Neural cell (in vitro differentiated cells): Measurements from ENCODE around the gene CMKLR1. TPM values are rescaled to one million over a fixed set of nuclear protein-coding genes. Genes with fewer than 3 reads are reported as not detected.

Experiments used
- H2AFZ ChIP-seq: fragments of 200-600, 300-800 bp; sonication (generic), shearing (Covaris generic); 2 replicates; pipeline ENCODE4 v1.6.0; 2014; ENCODE audit warnings: low read depth, mild to moderate bottlenecking, antibody characterized with exemption, low read length, moderate library complexity
- H3F3A ChIP-seq: fragments of 200-600 bp; shearing (Covaris generic); 2 replicates; pipeline ENCODE4 v1.6.1; 2016; ENCODE audit warnings: mild to moderate bottlenecking, moderate library complexity, mixed read lengths, antibody characterized with exemption, low read length; ENCODE audit not compliant: insufficient read depth, poor library complexity, severe bottlenecking
- H3K27ac ChIP-seq: fragments of 200-600, 300-800 bp; sonication (generic), shearing (Covaris generic); 2 replicates; pipeline ENCODE4 v1.5.1; 2014; ENCODE audit warnings: mild to moderate bottlenecking, low read length, moderate library complexity
- H3K27me3 ChIP-seq: fragments of 300-800, 200-600 bp; sonication (generic), shearing (Covaris generic); 2 replicates; pipeline ENCODE4 v1.6.0; 2014; ENCODE audit warnings: mild to moderate bottlenecking, low read depth, low read length, moderate library complexity; ENCODE audit not compliant: insufficient read depth
- H3K36me3 ChIP-seq: fragments of 300-800, 200-600 bp; sonication (generic), shearing (Covaris generic); 2 replicates; pipeline ENCODE4 v1.5.1; 2014; ENCODE audit warnings: mild to moderate bottlenecking, antibody characterized with exemption, low read length, moderate library complexity; ENCODE audit not compliant: insufficient read depth
- H3K4me2 ChIP-seq: fragments of 300-800, 200-600 bp; sonication (generic), shearing (Covaris generic); 2 replicates; pipeline ENCODE4 v1.6.0; 2014; ENCODE audit warnings: mild to moderate bottlenecking, low read length
- H3K4me3 ChIP-seq: fragments of 300-800, 200-600 bp; sonication (generic), shearing (Covaris generic); 2 replicates; pipeline ENCODE4 v1.5.1; 2014; ENCODE audit warnings: mild to moderate bottlenecking, low read length, moderate library complexity
- H3K79me2 ChIP-seq: fragments of 200-600 bp; shearing (Covaris generic); replicated peaks from 2 replicates; pipeline ENCODE4 v1.6.0; 2014; ENCODE audit warnings: mild to moderate bottlenecking, low read length, moderate library complexity; ENCODE audit not compliant: insufficient read depth
- H3K9ac ChIP-seq: fragments of 300-800, 200-600 bp; sonication (generic), shearing (Covaris generic); 2 replicates; pipeline ENCODE4 v1.6.1; 2016; ENCODE audit warnings: mild to moderate bottlenecking, low read length, mixed read lengths
- H3K9me2 ChIP-seq: fragments of 200-600 bp; shearing (Covaris generic); 2 replicates; pipeline ENCODE4 v1.6.1; 2016; ENCODE audit warnings: mild to moderate bottlenecking, low read length, mixed read lengths; ENCODE audit not compliant: insufficient read depth
- H3K9me3 ChIP-seq: fragments of 200-600, 300-800 bp; sonication (generic), shearing (Covaris generic); 2 replicates; pipeline ENCODE4 v1.6.1; 2016; ENCODE audit warnings: mild to moderate bottlenecking, mixed run types, low read length, moderate library complexity, mixed read lengths
- H4K20me1 ChIP-seq: fragments of 200-600 bp; shearing (Covaris generic); 2 replicates; pipeline ENCODE4 v1.6.1; 2016; ENCODE audit warnings: mild to moderate bottlenecking, mixed run types; ENCODE audit not compliant: insufficient read depth
- EP300 ChIP-seq: fragments of 450-650 bp; conservative IDR thresholded peaks from 2 replicates; pipeline ENCODE4 v1.6.1; 2014; ENCODE audit warnings: antibody characterized with exemption, mild to moderate bottlenecking, moderate library complexity; ENCODE audit not compliant: poor library complexity, severe bottlenecking
- EZH2 ChIP-seq: fragments of 200-600, 300-800 bp; shearing (Covaris generic), sonication (generic); IDR thresholded peaks from 2 replicates; pipeline ENCODE4 v1.6.1; 2014; ENCODE audit warnings: antibody characterized with exemption, low read length, borderline replicate concordance, mild to moderate bottlenecking; ENCODE audit not compliant: insufficient read depth, poor library complexity, severe bottlenecking
- MXI1 ChIP-seq: fragments of 450-650 bp; conservative IDR thresholded peaks from 2 replicates; pipeline ENCODE4 v1.6.1; 2014; ENCODE audit warnings: antibody characterized with exemption, mild to moderate bottlenecking; ENCODE audit not compliant: poor library complexity, severe bottlenecking
- POLR2AphosphoS5 ChIP-seq: IDR thresholded peaks from 2 replicates; pipeline ENCODE4 v1.6.1; 2012
- RAD21 ChIP-seq: fragments of 450-650 bp; conservative IDR thresholded peaks from 2 replicates; pipeline ENCODE4 v1.6.1; 2014; ENCODE audit warnings: antibody characterized with exemption, mild to moderate bottlenecking, moderate library complexity
- SMC3 ChIP-seq: fragments of 450-650 bp; conservative IDR thresholded peaks from 2 replicates; pipeline ENCODE4 v1.6.1; 2014; ENCODE audit warnings: antibody characterized with exemption, mild to moderate bottlenecking, moderate library complexity; ENCODE audit not compliant: poor library complexity
- TAF1 ChIP-seq: IDR thresholded peaks from 2 replicates; pipeline ENCODE4 v1.6.1; 2012; ENCODE audit warnings: low read depth
- polyA plus RNA-seq: library from polyadenylated mRNA; depleted of rRNA; stranded (reverse); fragments of >200 nt; gene quantifications from 2 replicates; pipeline ENCODE4 v1.2.3, GENCODE V29; 2014
- TF ChIP-seq, protein P1 (sequence below): IDR thresholded peaks from 2 replicates; pipeline ENCODE4 v1.6.1; 2012; ENCODE audit warnings: borderline replicate concordance
- TF ChIP-seq, protein P2 (sequence below): fragments of 450-650 bp; IDR thresholded peaks from 2 replicates; pipeline ENCODE4 v1.5.1; 2014; ENCODE audit warnings: antibody characterized with exemption, mild to moderate bottlenecking, moderate library complexity; ENCODE audit not compliant: poor library complexity, severe bottlenecking

CMKLR1 gene
- polyA plus RNA-seq, 1 donor from 2014 or later: 0.06 TPM

DNA sequence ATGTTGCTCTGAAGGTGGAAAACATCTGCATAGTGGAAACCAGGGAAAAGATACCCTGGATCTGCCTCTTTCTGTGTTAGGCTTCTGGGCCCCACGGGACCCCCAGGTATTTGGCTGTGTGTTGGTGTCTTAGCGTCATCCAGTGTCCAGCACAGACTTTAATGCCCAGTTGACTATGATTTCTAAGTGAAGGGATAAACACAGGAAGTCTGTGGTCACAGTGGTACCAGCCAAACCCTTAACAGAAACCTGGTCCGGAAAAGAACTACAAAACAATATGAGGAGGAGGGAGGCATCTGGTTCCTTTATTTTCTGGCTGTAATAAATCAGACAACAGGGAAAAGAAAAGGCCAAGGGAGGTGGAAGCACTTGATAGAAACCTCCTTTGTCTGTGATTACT is 56.4 kb downstream of the CMKLR1 start:
- no peaks in the 10 kb centered on the region for H3K36me3 ChIP-seq
- no peak overlapping the region for H3K4me2 ChIP-seq
- no peaks in the 10 kb centered on the region for H3K9me3 ChIP-seq
- H3K79me2 ChIP-seq: no peaks in the 10 kb centered on the region
- no peak overlapping the region for H3K4me3 ChIP-seq
- H3F3A ChIP-seq: no peaks in the 10 kb centered on the region
- TF ChIP-seq, protein P1, sequence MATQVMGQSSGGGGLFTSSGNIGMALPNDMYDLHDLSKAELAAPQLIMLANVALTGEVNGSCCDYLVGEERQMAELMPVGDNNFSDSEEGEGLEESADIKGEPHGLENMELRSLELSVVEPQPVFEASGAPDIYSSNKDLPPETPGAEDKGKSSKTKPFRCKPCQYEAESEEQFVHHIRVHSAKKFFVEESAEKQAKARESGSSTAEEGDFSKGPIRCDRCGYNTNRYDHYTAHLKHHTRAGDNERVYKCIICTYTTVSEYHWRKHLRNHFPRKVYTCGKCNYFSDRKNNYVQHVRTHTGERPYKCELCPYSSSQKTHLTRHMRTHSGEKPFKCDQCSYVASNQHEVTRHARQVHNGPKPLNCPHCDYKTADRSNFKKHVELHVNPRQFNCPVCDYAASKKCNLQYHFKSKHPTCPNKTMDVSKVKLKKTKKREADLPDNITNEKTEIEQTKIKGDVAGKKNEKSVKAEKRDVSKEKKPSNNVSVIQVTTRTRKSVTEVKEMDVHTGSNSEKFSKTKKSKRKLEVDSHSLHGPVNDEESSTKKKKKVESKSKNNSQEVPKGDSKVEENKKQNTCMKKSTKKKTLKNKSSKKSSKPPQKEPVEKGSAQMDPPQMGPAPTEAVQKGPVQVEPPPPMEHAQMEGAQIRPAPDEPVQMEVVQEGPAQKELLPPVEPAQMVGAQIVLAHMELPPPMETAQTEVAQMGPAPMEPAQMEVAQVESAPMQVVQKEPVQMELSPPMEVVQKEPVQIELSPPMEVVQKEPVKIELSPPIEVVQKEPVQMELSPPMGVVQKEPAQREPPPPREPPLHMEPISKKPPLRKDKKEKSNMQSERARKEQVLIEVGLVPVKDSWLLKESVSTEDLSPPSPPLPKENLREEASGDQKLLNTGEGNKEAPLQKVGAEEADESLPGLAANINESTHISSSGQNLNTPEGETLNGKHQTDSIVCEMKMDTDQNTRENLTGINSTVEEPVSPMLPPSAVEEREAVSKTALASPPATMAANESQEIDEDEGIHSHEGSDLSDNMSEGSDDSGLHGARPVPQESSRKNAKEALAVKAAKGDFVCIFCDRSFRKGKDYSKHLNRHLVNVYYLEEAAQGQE: no peak
- no peak for TF ChIP-seq EZH2
- no peak for TF ChIP-seq RAD21
- TF ChIP-seq, protein P2, sequence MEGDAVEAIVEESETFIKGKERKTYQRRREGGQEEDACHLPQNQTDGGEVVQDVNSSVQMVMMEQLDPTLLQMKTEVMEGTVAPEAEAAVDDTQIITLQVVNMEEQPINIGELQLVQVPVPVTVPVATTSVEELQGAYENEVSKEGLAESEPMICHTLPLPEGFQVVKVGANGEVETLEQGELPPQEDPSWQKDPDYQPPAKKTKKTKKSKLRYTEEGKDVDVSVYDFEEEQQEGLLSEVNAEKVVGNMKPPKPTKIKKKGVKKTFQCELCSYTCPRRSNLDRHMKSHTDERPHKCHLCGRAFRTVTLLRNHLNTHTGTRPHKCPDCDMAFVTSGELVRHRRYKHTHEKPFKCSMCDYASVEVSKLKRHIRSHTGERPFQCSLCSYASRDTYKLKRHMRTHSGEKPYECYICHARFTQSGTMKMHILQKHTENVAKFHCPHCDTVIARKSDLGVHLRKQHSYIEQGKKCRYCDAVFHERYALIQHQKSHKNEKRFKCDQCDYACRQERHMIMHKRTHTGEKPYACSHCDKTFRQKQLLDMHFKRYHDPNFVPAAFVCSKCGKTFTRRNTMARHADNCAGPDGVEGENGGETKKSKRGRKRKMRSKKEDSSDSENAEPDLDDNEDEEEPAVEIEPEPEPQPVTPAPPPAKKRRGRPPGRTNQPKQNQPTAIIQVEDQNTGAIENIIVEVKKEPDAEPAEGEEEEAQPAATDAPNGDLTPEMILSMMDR: no peak
- no peak for TF ChIP-seq SMC3
- TF ChIP-seq EP300: no peak
- TF ChIP-seq MXI1: no peak
- TF ChIP-seq POLR2AphosphoS5: no peak
- TF ChIP-seq TAF1: no peak
- no peak overlapping the region for H2AFZ ChIP-seq
- no peaks in the 10 kb centered on the region for H3K9me2 ChIP-seq
- H3K27ac ChIP-seq: no peak overlapping the region
- no peaks in the 10 kb centered on the region for H4K20me1 ChIP-seq
- no peak overlapping the region for H3K9ac ChIP-seq
- no peaks in the 10 kb centered on the region for H3K27me3 ChIP-seq

DNA sequence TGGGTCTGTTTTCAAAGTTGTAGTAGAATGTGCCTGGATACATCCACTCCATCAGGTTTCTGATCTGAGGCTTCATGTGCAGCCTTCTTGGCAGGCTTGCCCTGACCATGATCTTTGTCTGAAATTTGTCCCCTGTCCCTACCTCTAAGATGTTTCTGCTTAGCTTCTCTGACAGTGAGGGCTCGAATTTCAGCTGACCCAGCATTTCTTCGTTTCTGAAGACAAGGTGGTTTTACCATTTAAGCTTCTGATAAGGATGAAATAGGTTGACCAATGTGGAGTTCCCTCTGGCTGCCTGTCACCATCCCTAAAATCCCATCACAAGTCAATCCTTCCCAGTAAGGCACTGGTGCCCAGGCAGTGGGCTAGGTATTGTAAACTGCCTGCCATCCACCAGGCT is 57.0 kb downstream of the CMKLR1 start:
- Histone ChIP-seq H3K9me2 (no peaks in the 10 kb centered on the region), H3K9ac (no peak overlapping the region), H4K20me1 (no peaks in the 10 kb centered on the region), H3K4me2 (no peak overlapping the region), H3F3A (no peaks in the 10 kb centered on the region), H3K4me3 (no peak overlapping the region), H3K9me3 (no peaks in the 10 kb centered on the region), H3K36me3 (no peaks in the 10 kb centered on the region), H3K27ac (no peak overlapping the region), H3K27me3 (no peaks in the 10 kb centered on the region), H2AFZ (no peak overlapping the region), H3K79me2 (no peaks in the 10 kb centered on the region)
- TF ChIP-seq EP300: no peak
- no peak for TF ChIP-seq MXI1
- no peak for TF ChIP-seq TAF1
- no peak for TF ChIP-seq POLR2AphosphoS5
- no peak for TF ChIP-seq RAD21

DNA sequence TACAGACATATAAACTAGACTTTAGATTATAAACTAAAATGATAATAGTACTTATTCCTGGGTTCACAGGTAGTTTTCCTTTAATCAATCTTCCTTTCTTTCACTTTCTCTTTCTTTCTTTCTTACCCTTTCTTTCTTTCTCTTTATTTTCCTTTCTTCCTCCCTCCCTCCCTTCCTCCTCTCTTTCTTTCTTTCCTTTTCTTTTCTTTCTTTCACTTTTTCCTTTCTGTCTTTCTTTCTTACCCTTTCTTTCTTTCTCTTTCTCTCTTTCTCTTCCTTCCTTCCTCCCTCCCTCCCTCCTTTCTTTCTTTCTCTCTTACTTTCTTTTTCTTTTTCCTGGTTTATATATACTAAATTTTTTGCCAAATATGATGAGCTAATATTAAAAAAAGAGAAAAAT is 61.5 kb downstream of the CMKLR1 start:
- H4K20me1 ChIP-seq: no peaks in the 10 kb centered on the region
- H3K4me2 ChIP-seq: no peak overlapping the region
- H3K9me2 ChIP-seq: no peaks in the 10 kb centered on the region
- TF ChIP-seq, protein P1: no peak
- TF ChIP-seq MXI1 (no peak), POLR2AphosphoS5 (no peak), EP300 (no peak), RAD21 (no peak)
- H3K4me3 ChIP-seq: no peak overlapping the region
- H2AFZ ChIP-seq: no peak overlapping the region
- H3K27me3 ChIP-seq: no peaks in the 10 kb centered on the region
- no peaks in the 10 kb centered on the region for H3K9me3 ChIP-seq
- no peaks in the 10 kb centered on the region for H3F3A ChIP-seq
- H3K9ac ChIP-seq: no peak overlapping the region
- no peaks in the 10 kb centered on the region for H3K79me2 ChIP-seq
- no peak overlapping the region for H3K27ac ChIP-seq
- H3K36me3 ChIP-seq: no peaks in the 10 kb centered on the region
